GM23338 (cell line): ENCODE results near the gene MAN1C1.
"Not testable (repeated sequence)": the region's sequence is repeated elsewhere in the genome, so short reads cannot be mapped to it uniquely, and the experiment has no call there.

Source experiments
- CTCF ChIP-seq, 2 experiments: fragments of 200-600 bp in 1 of 2; sonication (generic) in 1 of 2; conservative IDR thresholded peaks; 2 replicates each; pipeline versions ENCODE4 v1.5.1 to v1.6.1; 2016 to 2017; ENCODE audit warnings: antibody characterized with exemption in 2 of 2, low read depth in 2 of 2, mild to moderate bottlenecking in 2 of 2, moderate library complexity in 1 of 2
- ETS1 ChIP-seq: IDR thresholded peaks from 2 replicates; pipeline ENCODE4 v1.6.1; 2016; ENCODE audit warnings: antibody characterized with exemption
- EZH2 ChIP-seq: fragments of 200-600 bp; sonication (generic); IDR thresholded peaks from one replicate; pipeline ENCODE4 v1.8.0; 2017; ENCODE audit warnings: antibody characterized with exemption, mild to moderate bottlenecking, low read depth; ENCODE audit not compliant: unreplicated experiment
- EZH2phosphoT487 ChIP-seq: fragments of 200-600 bp; sonication (generic); IDR thresholded peaks from one replicate; pipeline ENCODE4 v1.8.1; 2018; ENCODE audit warnings: antibody characterized with exemption; ENCODE audit not compliant: unreplicated experiment
- JUNB ChIP-seq: IDR thresholded peaks from one replicate; pipeline ENCODE4 v1.6.1; 2016; ENCODE audit warnings: antibody characterized with exemption; ENCODE audit not compliant: unreplicated experiment
- NANOG ChIP-seq: IDR thresholded peaks from 2 replicates; pipeline ENCODE4 v1.6.1; 2016; ENCODE audit warnings: antibody characterized with exemption, borderline replicate concordance
- POLR2AphosphoS5 ChIP-seq: IDR thresholded peaks from 2 replicates; pipeline ENCODE4 v1.6.1; 2016; ENCODE audit warnings: antibody characterized with exemption, low read depth
- REST ChIP-seq: IDR thresholded peaks from one replicate; pipeline ENCODE4 v1.6.1; 2018; ENCODE audit warnings: antibody characterized with exemption; ENCODE audit not compliant: unreplicated experiment
- STAT1 ChIP-seq: IDR thresholded peaks from one replicate; pipeline ENCODE4 v1.6.1; 2016; ENCODE audit warnings: antibody characterized with exemption; ENCODE audit not compliant: unreplicated experiment
- ZNF114 ChIP-seq: fragments of 250-450 bp; sonication (Bioruptor Pico); IDR thresholded peaks from 2 replicates; pipeline ENCODE4 v1.5.0; 2020; ENCODE audit warnings: mild to moderate bottlenecking, moderate library complexity

- TF ChIP-seq EZH2; CTCF (conservative IDR thresholded peaks at IDR 0.05; ENCODE audit: low read depth in 2 of 2); JUNB; REST; EZH2phosphoT487; POLR2AphosphoS5; STAT1; ZNF114 (CRISPR knock-in tag); ETS1: not testable (repeated sequence)
- TF ChIP-seq NANOG, result peak; percentile 24; the same call in 1 of the 2 replicates
These were observed 28.4 kb upstream of the MAN1C1 start for GRCh38 chr1:25588224-25588623.
